Osteocyte (in vitro differentiated cells): Measurements from ENCODE around the gene TMEM120A. TPM values are rescaled to one million over a fixed set of nuclear protein-coding genes. Genes with fewer than 3 reads are reported as not detected.
"Not testable (repeated sequence)": the region's sequence is repeated elsewhere in the genome, so short reads cannot be mapped to it uniquely, and the experiment has no call there.

Experiments used
- DNase-seq: peaks from one replicate; pipeline ENCODE4 v3.0.0; 2021; ENCODE audit warnings: mixed read lengths; ENCODE audit not compliant: unreplicated experiment; ENCODE audit errors: extremely low spot score
- H3K27ac Mint-ChIP-seq: one replicate; pipeline ENCODE4 v1.8.0; 2021; ENCODE audit warnings: mild to moderate bottlenecking, mixed read lengths; ENCODE audit not compliant: unreplicated experiment
- H3K27me3 Mint-ChIP-seq: one replicate; pipeline ENCODE4 v1.8.0; 2021; ENCODE audit warnings: mixed read lengths; ENCODE audit not compliant: unreplicated experiment
- H3K36me3 Mint-ChIP-seq: one replicate; pipeline ENCODE4 v1.8.0; 2021; ENCODE audit warnings: mixed read lengths; ENCODE audit not compliant: unreplicated experiment
- H3K4me1 Mint-ChIP-seq: one replicate; pipeline ENCODE4 v1.8.0; 2021; ENCODE audit warnings: mixed read lengths; ENCODE audit not compliant: unreplicated experiment
- H3K4me3 Mint-ChIP-seq: one replicate; pipeline ENCODE4 v1.8.0; 2021; ENCODE audit warnings: mild to moderate bottlenecking, moderate library complexity, mixed read lengths; ENCODE audit not compliant: unreplicated experiment
- H3K9me3 Mint-ChIP-seq: one replicate; pipeline ENCODE4 v1.8.0; 2021; ENCODE audit warnings: mixed read lengths; ENCODE audit not compliant: unreplicated experiment
- CTCF ChIP-seq: fragments of 200-600 bp; sonication (generic); IDR thresholded peaks from 2 replicates; pipeline ENCODE4 v1.5.0; 2021; ENCODE audit warnings: antibody characterized with exemption, mild to moderate bottlenecking, moderate library complexity
- total RNA-seq: library from RNA; stranded (reverse); gene quantifications from 2 replicates; pipeline ENCODE4 v1.2.1, GENCODE V29; 2021

TMEM120A gene
- total RNA-seq, 1 donor from 2014 or later: 37.6 TPM

GRCh38 chr7:76011442-76011861 lies 17.1 kb upstream of the TMEM120A start:
- no peak for TF ChIP-seq CTCF
- peaks cover 23% of the 10 kb centered on the region for H3K4me1 Mint-ChIP-seq
- no peaks in the 10 kb centered on the region for H3K9me3 Mint-ChIP-seq
- DNase-seq: no peak
- H3K27me3 Mint-ChIP-seq: no peaks in the 10 kb centered on the region
- H3K4me3 Mint-ChIP-seq: peak overlapping the region; percentile 11
- H3K36me3 Mint-ChIP-seq: peaks cover 14% of the 10 kb centered on the region
- peak overlapping the region; percentile 93 for H3K27ac Mint-ChIP-seq

- Mint-ChIP-seq H3K36me3 (peaks cover 10% of the 10 kb centered on the region), H3K4me3 (no peak overlapping the region), H3K27me3 (no peaks in the 10 kb centered on the region), H3K4me1 (peaks cover 23% of the 10 kb centered on the region), H3K27ac (peak overlapping the region; percentile 73), H3K9me3 (no peaks in the 10 kb centered on the region)
- no peak for TF ChIP-seq CTCF
- no peak for DNase-seq
Observed at GRCh38 chr7:76009672-76010600, 15.5 kb upstream of the TMEM120A start.

GRCh38 chr7:76008156-76008687 lies 13.8 kb upstream of the TMEM120A start:
- H3K4me3 Mint-ChIP-seq: no peak overlapping the region
- no peak overlapping the region for H3K27ac Mint-ChIP-seq
- no peaks in the 10 kb centered on the region for H3K27me3 Mint-ChIP-seq
- H3K9me3 Mint-ChIP-seq: no peaks in the 10 kb centered on the region
- no peak for DNase-seq
- H3K36me3 Mint-ChIP-seq: peaks cover 13% of the 10 kb centered on the region
- TF ChIP-seq CTCF: no peak
- peaks cover 23% of the 10 kb centered on the region for H3K4me1 Mint-ChIP-seq

- not testable (repeated sequence) for H3K27me3 Mint-ChIP-seq, H3K9me3 Mint-ChIP-seq, H3K27ac Mint-ChIP-seq, H3K36me3 Mint-ChIP-seq, DNase-seq, H3K4me3 Mint-ChIP-seq, H3K4me1 Mint-ChIP-seq
Observed at GRCh38 chr7:76005004-76005403, 10.6 kb upstream of the TMEM120A start.

- Mint-ChIP-seq H3K4me1 (no peaks in the 10 kb centered on the region), H3K27me3 (no peaks in the 10 kb centered on the region), H3K4me3 (no peak overlapping the region), H3K9me3 (no peaks in the 10 kb centered on the region), H3K36me3 (peaks cover 16% of the 10 kb centered on the region), H3K27ac (no peak overlapping the region)
- no peak for TF ChIP-seq CTCF
- no peak for DNase-seq
Observed at GRCh38 chr7:76003351-76003750, 9.0 kb upstream of the TMEM120A start.
